SK-N-SH (cell line): ENCODE measurements around the gene HMGXB3. TPM values are rescaled to one million over a fixed set of nuclear protein-coding genes. Genes with fewer than 3 reads are reported as not detected.

Experiments
- CTCF ChIA-PET: fragments of 300-600, 350-600 bp; formaldehyde crosslinking; extraction: SDS; loops from one replicate; lab custom pipeline; 2021; lab: Yijun Ruan, JAX
- POLR2A ChIA-PET: fragments of 350-600 bp; sonication (Branson Sonifier 250); formaldehyde crosslinking; extraction: SDS; loops from one replicate; lab custom pipeline; 2020; ENCODE audit warnings: antibody characterized with exemption, inconsistent platforms; lab: Yijun Ruan, JAX
- DNase-seq: peaks from one replicate; pipeline ENCODE4 v3.0.0; 2012
- H2AFZ ChIP-seq: fragments of 200-600 bp; sonication (generic); 2 replicates; pipeline ENCODE4 v1.8.1; 2016; ENCODE audit warnings: antibody characterized with exemption, mild to moderate bottlenecking, low read depth
- H3F3A ChIP-seq: fragments of 200-600 bp; sonication (generic); replicated peaks from 2 replicates; pipeline ENCODE3; 2016; ENCODE audit warnings: antibody characterized with exemption, mild to moderate bottlenecking; ENCODE audit not compliant: insufficient read depth
- H3K27ac ChIP-seq, 2 experiments: fragments of 200-500 bp in 1 of 2; fragments of 200-600 bp in 1 of 2; sonication (Bioruptor generic) in 1 of 2; sonication (generic), shearing (Covaris generic) in 1 of 2; 2 replicates each; pipeline versions ENCODE4 v1.5.1 to v1.6.1; 2014 to 2016; ENCODE audit warnings: low read depth in 2 of 2, inconsistent platforms in 1 of 2, low read length in 1 of 2, mild to moderate bottlenecking in 1 of 2, mixed read lengths in 1 of 2
- H3K27me3 ChIP-seq: fragments of 200-600 bp; sonication (generic), shearing (Covaris generic); 2 replicates; pipeline ENCODE4 v1.6.1; 2016; ENCODE audit warnings: mixed run types; ENCODE audit not compliant: insufficient read depth
- H3K36me3 ChIP-seq, 2 experiments: fragments of 200-500 bp in 1 of 2; fragments of 200-600 bp in 1 of 2; sonication (Bioruptor generic) in 1 of 2; sonication (generic) in 1 of 2; replicated peaks in 1 of 2; 2 replicates each; pipeline versions ENCODE3 to v1.5.1; 2014 to 2016; ENCODE audit warnings: low read length in 1 of 2, mild to moderate bottlenecking in 1 of 2; ENCODE audit not compliant: insufficient read depth in 2 of 2, control insufficient read depth in 1 of 2
- H3K4me1 ChIP-seq, 2 experiments: fragments of 200-500 bp in 1 of 2; fragments of 200-600 bp in 1 of 2; sonication (Bioruptor generic) in 1 of 2; sonication (generic), shearing (Covaris generic) in 1 of 2; 2 replicates each; pipeline versions ENCODE4 v1.5.1 to v1.6.1; 2014 to 2016; ENCODE audit warnings: low read depth in 1 of 2, low read length in 1 of 2, mixed run types in 1 of 2; ENCODE audit not compliant: insufficient read depth in 2 of 2, control insufficient read depth in 1 of 2
- H3K4me2 ChIP-seq: fragments of 200-600 bp; sonication (generic), shearing (Covaris generic); 2 replicates; pipeline ENCODE4 v1.6.1; 2017; ENCODE audit warnings: mixed run types
- H3K4me3 ChIP-seq, 2 experiments: fragments of 200-500 bp in 1 of 2; fragments of 200-600 bp in 1 of 2; sonication (Bioruptor generic) in 1 of 2; sonication (generic), shearing (Covaris generic) in 1 of 2; 2 replicates each; pipeline versions ENCODE4 v1.5.1 to v1.8.1; 2014 to 2016; ENCODE audit warnings: low read depth in 2 of 2, inconsistent platforms in 1 of 2, low read length in 1 of 2, mild to moderate bottlenecking in 1 of 2, mixed read lengths in 1 of 2, moderate library complexity in 1 of 2
- H3K79me2 ChIP-seq: fragments of 200-600 bp; sonication (generic); 2 replicates; pipeline ENCODE4 v1.8.1; 2017; ENCODE audit warnings: mild to moderate bottlenecking; ENCODE audit not compliant: insufficient read depth
- H3K9ac ChIP-seq: fragments of 200-600 bp; sonication (generic); 2 replicates; pipeline ENCODE4 v1.6.1; 2017; ENCODE audit warnings: mixed run types
- H3K9me2 ChIP-seq: fragments of 200-600 bp; sonication (generic); 2 replicates; pipeline ENCODE4 v1.6.1; 2017; ENCODE audit warnings: mixed run types
- H3K9me3 ChIP-seq: fragments of 200-600 bp; sonication (generic); 2 replicates; pipeline ENCODE4 v1.6.1; 2017; ENCODE audit warnings: mixed run types, mild to moderate bottlenecking, moderate library complexity
- H4K20me1 ChIP-seq: fragments of 200-600 bp; sonication (generic); 2 replicates; pipeline ENCODE4 v1.6.1; 2017; ENCODE audit warnings: mild to moderate bottlenecking, mixed run types; ENCODE audit not compliant: insufficient read depth
- ELF1 ChIP-seq: IDR thresholded peaks from 2 replicates; pipeline ENCODE4 v1.4.0; 2012
- EZH2phosphoT487 ChIP-seq: fragments of 200-600 bp; sonication (generic); IDR thresholded peaks from 2 replicates; pipeline ENCODE4 v1.6.1; 2017; ENCODE audit warnings: low read depth, mixed run types, mild to moderate bottlenecking, antibody characterized with exemption, moderate library complexity, borderline replicate concordance
- FOSL2 ChIP-seq: IDR thresholded peaks from 2 replicates; pipeline ENCODE4 v1.4.0; 2012; ENCODE audit warnings: low read depth, mild to moderate bottlenecking, moderate library complexity, borderline replicate concordance
- FOXJ3 ChIP-seq: sonication (generic); formaldehyde crosslinking; IDR thresholded peaks from 2 replicates; pipeline ENCODE4 v1.5.1; 2020; ENCODE audit warnings: mild to moderate bottlenecking, missing genetic modification reagents
- GABPA ChIP-seq: IDR thresholded peaks from 2 replicates; pipeline ENCODE4 v1.4.0; 2012; ENCODE audit warnings: low read depth, mild to moderate bottlenecking
- GATA2 ChIP-seq: sonication (generic); formaldehyde crosslinking; IDR thresholded peaks from 2 replicates; pipeline ENCODE4 v1.5.0; 2020; ENCODE audit warnings: mild to moderate bottlenecking, missing genetic modification reagents
- MEF2A ChIP-seq: IDR thresholded peaks from 2 replicates; pipeline ENCODE4 v1.4.0; 2012; ENCODE audit warnings: low read depth, borderline replicate concordance
- RCOR1 ChIP-seq: fragments of 150-350 bp; IDR thresholded peaks from 2 replicates; pipeline ENCODE4 v1.6.1; 2017; ENCODE audit warnings: antibody characterized with exemption, low read length
- RFX5 ChIP-seq: IDR thresholded peaks from 2 replicates; pipeline ENCODE4 v1.6.1; 2012; ENCODE audit warnings: mild to moderate bottlenecking, improper control_type of control experiment, low read length
- SIN3A ChIP-seq: IDR thresholded peaks from 2 replicates; pipeline ENCODE4 v1.6.1; 2012; ENCODE audit warnings: low read depth, mild to moderate bottlenecking, low read length, moderate library complexity, borderline replicate concordance
- SMC3 ChIP-seq: IDR thresholded peaks from 2 replicates; pipeline ENCODE4 v1.6.1; 2012; ENCODE audit warnings: low read depth, low read length, improper control_type of control experiment
- TEAD4 ChIP-seq: IDR thresholded peaks from 2 replicates; pipeline ENCODE4 v1.4.0; 2012; ENCODE audit warnings: mild to moderate bottlenecking, borderline replicate concordance; ENCODE audit not compliant: insufficient read depth
- WGBS: methylation state at CpG from one replicate; pipeline ENCODE4 v1.1.6; 2017; ENCODE audit warnings: low lambda C conversion rate; 5-methylcytosine and 5-hydroxymethylcytosine counted together
- polyA plus RNA-seq, 3 experiments: library from polyadenylated mRNA; depleted of rRNA; stranded (reverse); fragments of >200 nt; gene quantifications; 2 replicates each; pipeline ENCODE4 v1.2.3, GENCODE V29; 2012
- TF ChIP-seq, protein P1 (sequence below): fragments of 150-350 bp; IDR thresholded peaks from 2 replicates; pipeline ENCODE4 v1.6.1; 2016; ENCODE audit warnings: mild to moderate bottlenecking, low read depth, low read length
- TF ChIP-seq, protein P2 (sequence below): IDR thresholded peaks from 2 replicates; pipeline ENCODE4 v1.4.0; 2012; ENCODE audit warnings: low read depth
- TF ChIP-seq, protein P3 (sequence below): fragments of 150-350 bp; IDR thresholded peaks from 2 replicates; pipeline ENCODE4 v1.6.1; 2017; ENCODE audit warnings: antibody characterized with exemption, low read length, low read depth, borderline replicate concordance
- TF ChIP-seq, protein P4 (sequence below): fragments of 200-600 bp; sonication (generic); IDR thresholded peaks from 2 replicates; pipeline ENCODE4 v1.6.1; 2017; ENCODE audit warnings: antibody characterized with exemption, mild to moderate bottlenecking, moderate library complexity

Gene HMGXB3
- polyA plus RNA-seq, 1 of the 3 experiments (the other 2 are of a cell fraction): 28.8 TPM

DNA sequence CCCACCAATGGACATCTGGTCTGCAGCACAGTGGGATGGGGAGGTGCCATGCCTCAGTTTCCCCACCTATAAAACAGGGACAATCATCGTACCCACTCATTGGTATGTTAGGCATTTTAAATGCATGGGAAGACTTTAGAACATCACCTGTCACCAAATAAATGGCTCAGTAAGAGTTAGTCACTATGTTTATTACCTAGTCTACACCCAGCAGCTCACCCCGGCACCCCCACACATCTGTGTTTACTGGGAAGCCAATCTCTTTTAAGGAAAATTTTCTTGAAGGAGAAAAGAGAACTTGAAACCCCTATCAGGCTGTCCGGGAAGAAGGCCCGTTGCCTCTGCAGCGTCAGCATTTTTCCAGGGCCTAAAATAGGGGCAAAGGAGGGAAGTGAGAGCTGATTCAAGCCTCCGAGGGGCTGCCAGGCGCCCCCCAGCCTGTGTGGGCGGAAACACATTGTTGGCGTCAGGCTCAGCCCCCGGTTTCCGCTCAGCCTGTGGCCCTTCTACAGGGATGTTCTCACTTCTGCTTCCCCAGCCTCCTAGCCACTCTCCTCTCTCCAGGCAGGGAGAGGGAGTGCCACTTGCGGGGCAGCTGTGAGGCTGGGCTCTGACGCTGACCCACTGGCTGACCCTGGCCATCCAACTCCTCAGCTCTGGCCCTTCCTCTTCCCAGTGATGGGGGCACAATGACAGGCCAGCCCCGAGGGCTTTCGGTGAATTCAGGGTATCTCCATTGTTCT, 81.2 kb downstream of the HMGXB3 start (continued):
- TF ChIP-seq, protein P1, sequence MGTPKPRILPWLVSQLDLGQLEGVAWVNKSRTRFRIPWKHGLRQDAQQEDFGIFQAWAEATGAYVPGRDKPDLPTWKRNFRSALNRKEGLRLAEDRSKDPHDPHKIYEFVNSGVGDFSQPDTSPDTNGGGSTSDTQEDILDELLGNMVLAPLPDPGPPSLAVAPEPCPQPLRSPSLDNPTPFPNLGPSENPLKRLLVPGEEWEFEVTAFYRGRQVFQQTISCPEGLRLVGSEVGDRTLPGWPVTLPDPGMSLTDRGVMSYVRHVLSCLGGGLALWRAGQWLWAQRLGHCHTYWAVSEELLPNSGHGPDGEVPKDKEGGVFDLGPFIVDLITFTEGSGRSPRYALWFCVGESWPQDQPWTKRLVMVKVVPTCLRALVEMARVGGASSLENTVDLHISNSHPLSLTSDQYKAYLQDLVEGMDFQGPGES: no peak

DNA sequence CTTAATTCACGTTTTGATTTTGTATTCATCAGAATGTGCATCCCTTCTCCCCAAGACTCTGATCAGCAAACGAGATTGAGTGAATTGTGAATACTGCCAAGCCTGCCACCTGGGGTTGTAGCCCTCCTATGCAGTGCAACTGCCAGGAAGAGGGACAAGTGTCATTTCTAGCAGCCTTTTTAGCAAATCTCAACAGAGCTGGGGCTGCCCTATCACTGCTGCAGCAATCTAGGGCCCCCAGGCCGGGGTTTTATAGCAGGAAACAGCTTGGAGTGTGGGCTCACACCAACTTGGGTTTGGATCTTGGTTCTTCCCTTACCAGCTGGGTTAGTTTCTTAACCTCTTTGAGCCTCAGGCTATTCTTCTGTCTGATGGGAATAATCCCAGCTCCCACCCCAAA, 81.8 kb downstream of the HMGXB3 start:
- H3K9ac ChIP-seq: no peak overlapping the region
- no peak overlapping the region for H2AFZ ChIP-seq
- TF ChIP-seq, protein P2, sequence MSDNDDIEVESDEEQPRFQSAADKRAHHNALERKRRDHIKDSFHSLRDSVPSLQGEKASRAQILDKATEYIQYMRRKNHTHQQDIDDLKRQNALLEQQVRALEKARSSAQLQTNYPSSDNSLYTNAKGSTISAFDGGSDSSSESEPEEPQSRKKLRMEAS: no peak
- TF ChIP-seq ELF1 (no peak), TEAD4 (no peak), EZH2phosphoT487 (no peak), MEF2A (no peak), GABPA (no peak), RCOR1 (no peak), SMC3 (no peak), FOXJ3 (CRISPR knock-in tag) (no peak), RFX5 (no peak), FOSL2 (no peak), GATA2 (CRISPR knock-in tag) (no peak), SIN3A (no peak)
- TF ChIP-seq, protein P3, sequence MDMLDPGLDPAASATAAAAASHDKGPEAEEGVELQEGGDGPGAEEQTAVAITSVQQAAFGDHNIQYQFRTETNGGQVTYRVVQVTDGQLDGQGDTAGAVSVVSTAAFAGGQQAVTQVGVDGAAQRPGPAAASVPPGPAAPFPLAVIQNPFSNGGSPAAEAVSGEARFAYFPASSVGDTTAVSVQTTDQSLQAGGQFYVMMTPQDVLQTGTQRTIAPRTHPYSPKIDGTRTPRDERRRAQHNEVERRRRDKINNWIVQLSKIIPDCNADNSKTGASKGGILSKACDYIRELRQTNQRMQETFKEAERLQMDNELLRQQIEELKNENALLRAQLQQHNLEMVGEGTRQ: no peak
- TF ChIP-seq, protein P4, sequence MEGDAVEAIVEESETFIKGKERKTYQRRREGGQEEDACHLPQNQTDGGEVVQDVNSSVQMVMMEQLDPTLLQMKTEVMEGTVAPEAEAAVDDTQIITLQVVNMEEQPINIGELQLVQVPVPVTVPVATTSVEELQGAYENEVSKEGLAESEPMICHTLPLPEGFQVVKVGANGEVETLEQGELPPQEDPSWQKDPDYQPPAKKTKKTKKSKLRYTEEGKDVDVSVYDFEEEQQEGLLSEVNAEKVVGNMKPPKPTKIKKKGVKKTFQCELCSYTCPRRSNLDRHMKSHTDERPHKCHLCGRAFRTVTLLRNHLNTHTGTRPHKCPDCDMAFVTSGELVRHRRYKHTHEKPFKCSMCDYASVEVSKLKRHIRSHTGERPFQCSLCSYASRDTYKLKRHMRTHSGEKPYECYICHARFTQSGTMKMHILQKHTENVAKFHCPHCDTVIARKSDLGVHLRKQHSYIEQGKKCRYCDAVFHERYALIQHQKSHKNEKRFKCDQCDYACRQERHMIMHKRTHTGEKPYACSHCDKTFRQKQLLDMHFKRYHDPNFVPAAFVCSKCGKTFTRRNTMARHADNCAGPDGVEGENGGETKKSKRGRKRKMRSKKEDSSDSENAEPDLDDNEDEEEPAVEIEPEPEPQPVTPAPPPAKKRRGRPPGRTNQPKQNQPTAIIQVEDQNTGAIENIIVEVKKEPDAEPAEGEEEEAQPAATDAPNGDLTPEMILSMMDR: no peak
- no peaks in the 10 kb centered on the region for H4K20me1 ChIP-seq
- H3K36me3 ChIP-seq: no peaks in the 10 kb centered on the region
- no peaks in the 10 kb centered on the region for H3K9me3 ChIP-seq
- no peaks in the 10 kb centered on the region; a peak in 1 of 4 replicates for H3K4me1 ChIP-seq
- H3K79me2 ChIP-seq: no peaks in the 10 kb centered on the region
- no peaks in the 10 kb centered on the region for H3K9me2 ChIP-seq
- no peak for DNase-seq
- H3K4me3 ChIP-seq: no peak overlapping the region
- WGBS: 56% methylated on average over 3 of the region's 3 CpGs
- no peak overlapping the region for H3K27ac ChIP-seq
- no peaks in the 10 kb centered on the region; the same call in 1 of the 2 replicates for H3K27me3 ChIP-seq
- H3K4me2 ChIP-seq: no peak overlapping the region
- POLR2A ChIA-PET: no interaction called here
- CTCF ChIA-PET: interaction anchor here (0.9 to 2.1 kb wide), 2 partner anchors 8 to 48 kb away, joined by 3 to 8 read pairs; no protein-coding TSS in a partner anchor
- H3F3A ChIP-seq: no peaks in the 10 kb centered on the region
